HT1080 (cell line): Measurements from ENCODE around the gene TEX48. TPM values are rescaled to one million over a fixed set of nuclear protein-coding genes. Genes with fewer than 3 reads are reported as not detected.

Experiments
- DNase-seq: peaks from one replicate; pipeline ENCODE4 v3.0.0-alpha.2; 2015; ENCODE audit warnings: low read depth
- polyA plus RNA-seq, 2 experiments: library from polyadenylated mRNA; depleted of rRNA; stranded (reverse); fragments of >200 nt; gene quantifications; 2 replicates each; pipeline ENCODE4 v1.2.3, GENCODE V29; 2015
- total RNA-seq: library from RNA; depleted of rRNA; stranded (reverse); fragments of >200 nt; shearing (Covaris generic); gene quantifications from 2 replicates; pipeline ENCODE4 v1.2.3, GENCODE V29; 2014; rRNA removed

TEX48 gene, protein sequence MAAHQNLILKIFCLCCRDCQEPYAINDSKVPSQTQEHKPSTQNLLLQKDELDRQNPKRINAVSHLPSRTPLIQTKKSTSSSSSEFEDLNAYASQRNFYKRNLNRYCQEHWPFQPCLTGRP
- total RNA-seq = 0.96 TPM in 1 of 2 replicates, not detected in the other
- polyA plus RNA-seq (2015; cell fraction: cytosol; rRNA removed) = not detected in 2 replicates
- 0.43 TPM in 1 of 2 replicates, not detected in the other for polyA plus RNA-seq (2015; cell fraction: nucleus; rRNA removed)

DNA sequence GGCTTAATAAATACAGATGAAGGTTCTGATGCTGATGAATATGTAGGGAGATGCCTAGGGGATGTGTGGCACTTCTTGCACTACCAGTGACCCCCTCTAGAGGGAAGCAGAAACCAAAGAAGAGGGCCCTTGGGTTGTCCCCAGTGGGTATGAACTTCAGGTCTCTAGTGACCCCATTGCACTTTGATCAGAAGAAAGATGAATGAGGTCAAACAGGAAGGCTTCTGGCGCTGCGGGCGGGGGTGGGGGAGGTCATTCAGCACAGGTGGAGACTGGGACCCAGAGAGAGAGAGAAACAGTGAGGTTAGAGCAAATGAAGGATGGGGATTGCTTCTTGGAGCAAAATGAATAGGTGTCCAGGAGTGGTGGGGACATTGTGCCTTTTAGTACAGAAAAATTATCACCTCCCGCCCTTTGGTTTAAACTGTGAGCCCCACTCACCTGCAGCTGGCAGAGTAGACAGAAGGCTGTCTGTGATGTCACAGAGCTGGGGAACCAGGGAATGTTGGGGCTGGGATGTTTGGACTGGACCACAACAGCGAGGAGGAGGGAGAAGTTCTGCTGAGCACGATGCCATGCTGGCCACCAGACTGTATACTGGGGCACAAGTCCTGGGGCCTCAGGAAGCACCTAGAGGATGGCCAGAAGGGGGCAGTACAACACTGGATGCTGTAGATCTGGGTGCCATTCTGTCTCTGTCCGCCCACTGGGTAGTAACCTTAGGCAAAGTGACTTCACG lies at the start of gene TEX48:
Gene TEX48 (minus strand): TSS at position 599 of the 739 bp plus-strand sequence. CDS start 10,469 bp downstream, outside the sequence.
- peak; percentile 61 for DNase-seq

DNA sequence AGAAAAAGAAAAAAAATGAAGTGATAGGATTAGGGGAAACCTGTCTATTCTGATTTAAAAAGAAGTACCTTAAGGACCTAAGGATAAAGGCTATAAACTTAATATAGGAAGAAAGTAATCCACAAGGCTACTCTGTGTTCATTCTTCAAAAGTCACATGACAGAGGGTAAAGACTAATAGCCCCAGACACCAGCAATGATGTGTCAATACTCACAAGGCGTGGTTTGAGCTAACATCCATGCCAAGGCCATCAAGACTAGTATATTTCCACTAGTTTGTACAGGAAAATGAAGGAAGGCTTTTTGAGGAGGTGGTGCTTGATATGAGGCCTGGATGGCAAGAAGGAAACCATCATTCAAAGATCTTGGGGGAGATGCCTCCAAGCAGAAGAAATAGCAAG lies 49.7 kb upstream of the TEX48 start:
- DNase-seq = no peak

DNA sequence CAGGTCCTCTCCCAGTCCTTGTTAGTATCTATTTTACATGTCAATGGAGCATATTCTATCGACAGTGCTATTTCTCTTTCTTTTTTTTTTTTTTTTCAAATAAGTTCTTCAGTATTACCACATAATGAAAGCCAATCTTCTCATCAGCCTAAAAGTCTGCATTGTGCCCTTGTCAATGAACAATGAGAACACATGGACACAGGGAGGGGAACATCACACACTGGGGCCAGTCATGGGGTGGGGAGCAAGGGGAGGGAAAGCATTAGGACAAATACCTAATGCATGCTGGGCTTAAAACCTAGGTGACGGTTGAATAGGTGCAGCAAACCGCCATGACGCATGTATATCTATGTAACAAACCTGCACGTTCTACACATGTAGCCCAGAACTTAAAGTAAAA lies 47.7 kb upstream of the TEX48 start:
- DNase-seq = no peak

DNA sequence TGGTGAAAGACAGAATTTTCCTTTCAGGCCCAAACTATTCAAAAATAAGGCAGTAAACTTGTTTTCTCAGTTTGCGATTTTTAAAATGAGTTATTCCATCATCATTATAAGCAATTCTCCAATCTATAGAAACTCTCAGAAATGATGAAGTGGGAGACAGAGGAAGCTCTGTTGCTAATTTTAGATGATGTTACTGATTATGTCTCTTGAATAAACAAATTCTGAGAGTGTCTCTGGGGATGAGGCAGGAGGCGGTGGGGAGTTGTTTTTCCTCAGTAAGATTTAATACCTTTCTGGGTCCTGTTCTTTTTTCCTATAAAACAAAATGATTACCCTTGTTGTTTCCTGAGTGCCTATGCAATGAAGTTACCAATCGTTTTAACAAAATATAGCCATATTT lies 43.9 kb upstream of the TEX48 start:
- DNase-seq = no peak

DNA sequence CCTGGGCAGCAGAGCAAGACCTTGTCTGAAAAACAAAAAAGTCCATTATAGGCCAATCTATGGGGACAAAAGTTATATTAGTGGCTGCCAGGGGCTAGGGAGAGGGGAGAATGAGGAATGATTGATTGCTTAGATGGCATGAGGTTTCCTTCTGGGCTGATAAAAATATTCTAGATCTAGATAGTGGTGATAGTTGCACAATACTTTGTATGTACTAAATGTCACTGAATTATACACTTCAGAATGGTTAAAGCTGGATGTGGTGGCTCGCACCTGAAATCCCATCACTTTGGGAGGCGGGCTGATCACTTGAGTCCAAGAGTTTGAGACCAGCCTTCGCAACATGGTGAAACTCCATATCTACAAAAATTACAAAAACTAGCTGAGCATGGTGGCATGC lies 42.8 kb upstream of the TEX48 start:
- no peak for DNase-seq

DNA sequence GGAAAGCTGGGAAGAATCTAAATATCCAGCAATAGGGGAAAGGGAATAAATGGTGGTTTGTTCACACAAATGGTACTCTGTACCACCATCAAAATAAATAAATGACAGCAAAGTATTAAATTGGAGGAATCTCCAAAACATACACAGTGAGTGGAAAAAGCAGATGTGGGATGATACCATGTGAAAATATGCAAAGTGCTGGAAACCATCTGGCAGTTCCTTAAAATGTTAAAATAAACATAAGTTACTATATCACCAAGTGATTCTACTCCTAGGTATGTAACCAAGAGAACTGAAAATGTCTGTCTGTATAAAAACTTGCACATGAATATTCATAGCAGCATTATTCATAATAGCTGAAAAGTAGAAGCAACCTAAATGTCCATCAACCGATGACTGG lies 41.9 kb upstream of the TEX48 start:
- no peak for DNase-seq

DNA sequence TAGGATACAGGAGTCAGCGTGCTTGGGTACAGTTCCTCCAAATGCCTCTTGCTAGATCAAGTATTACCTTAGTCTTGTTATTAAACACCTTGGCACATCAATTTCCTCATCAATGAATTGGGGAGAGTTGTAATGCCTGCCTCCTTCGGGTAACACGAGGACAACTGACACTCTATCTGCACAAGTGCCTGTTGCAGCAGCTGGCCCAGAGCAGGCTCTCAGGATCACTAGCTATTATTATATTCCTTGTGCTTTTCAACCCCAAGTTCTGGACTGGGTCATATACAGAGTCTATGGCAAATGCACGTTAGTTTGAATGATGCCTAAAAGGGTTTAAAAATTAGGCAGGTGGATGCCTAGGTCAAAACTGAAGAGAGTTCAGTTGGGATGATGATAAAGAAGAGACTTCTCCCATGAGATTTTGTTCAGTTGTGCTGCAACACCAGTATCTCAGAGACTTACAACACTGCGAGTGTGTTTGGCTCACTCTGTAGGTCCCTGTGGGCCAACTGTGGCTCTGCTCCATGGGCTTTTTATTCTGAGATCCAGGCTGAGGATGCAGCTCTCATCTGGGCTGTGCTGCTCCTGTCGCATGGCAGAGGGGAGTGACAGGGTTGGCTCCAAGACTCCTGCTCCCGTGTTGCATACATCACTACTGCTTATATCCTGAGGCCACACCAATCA lies 41.1 kb upstream of the TEX48 start:
- no peak for DNase-seq

DNA sequence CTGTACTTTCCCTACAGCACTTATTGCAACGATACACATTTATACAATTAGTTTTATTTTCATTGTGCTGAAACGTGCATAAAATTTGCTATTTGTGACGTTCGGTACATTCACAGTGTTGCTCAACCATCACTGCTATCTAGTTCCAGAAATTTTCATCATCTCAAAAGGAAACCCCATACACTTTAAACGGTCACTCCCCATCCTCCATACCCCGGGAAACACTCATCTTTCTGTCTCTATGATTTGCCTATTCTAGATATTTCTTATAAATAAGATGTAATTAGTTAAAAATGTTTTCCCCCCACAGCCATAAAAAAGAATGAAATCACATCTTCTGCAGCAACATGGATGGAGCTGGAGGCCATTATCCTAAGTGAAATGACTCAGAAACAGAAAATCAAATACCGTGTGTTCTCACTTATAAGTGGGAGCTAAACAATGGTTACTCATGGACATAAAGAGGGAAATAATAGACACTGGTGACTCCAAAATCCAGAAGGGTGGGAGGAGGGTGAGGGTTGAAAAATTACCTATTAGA lies 40.2 kb upstream of the TEX48 start:
- no peak for DNase-seq

DNA sequence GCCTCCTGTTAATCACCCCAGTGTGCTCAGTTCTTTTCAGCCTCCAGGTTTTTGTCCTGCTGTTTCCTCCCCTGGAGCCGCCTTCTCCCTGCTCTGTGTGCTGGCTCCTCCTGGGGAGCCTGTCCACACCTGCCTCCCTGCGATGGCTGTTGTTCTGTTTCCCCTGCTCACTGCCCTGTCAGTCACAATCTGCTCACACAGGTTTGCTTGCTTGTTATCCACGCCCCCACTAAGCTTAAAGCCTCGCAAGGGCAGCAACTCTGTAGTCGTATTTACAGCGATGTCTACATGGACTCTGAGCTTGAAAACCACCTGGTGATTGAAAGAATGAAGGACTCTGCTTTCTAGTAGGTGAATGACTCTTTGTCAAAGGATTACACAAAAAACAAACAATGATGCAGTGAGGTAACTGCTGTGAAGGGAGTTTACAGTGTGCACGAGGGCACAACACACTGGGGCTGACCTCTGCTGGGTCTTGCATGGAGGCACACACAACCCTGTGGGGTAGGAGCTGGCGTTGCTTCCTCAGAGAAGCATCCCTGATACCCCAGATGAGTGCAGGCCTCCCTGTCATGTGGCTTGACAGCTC lies 39.6 kb upstream of the TEX48 start:
- DNase-seq = no peak

DNA sequence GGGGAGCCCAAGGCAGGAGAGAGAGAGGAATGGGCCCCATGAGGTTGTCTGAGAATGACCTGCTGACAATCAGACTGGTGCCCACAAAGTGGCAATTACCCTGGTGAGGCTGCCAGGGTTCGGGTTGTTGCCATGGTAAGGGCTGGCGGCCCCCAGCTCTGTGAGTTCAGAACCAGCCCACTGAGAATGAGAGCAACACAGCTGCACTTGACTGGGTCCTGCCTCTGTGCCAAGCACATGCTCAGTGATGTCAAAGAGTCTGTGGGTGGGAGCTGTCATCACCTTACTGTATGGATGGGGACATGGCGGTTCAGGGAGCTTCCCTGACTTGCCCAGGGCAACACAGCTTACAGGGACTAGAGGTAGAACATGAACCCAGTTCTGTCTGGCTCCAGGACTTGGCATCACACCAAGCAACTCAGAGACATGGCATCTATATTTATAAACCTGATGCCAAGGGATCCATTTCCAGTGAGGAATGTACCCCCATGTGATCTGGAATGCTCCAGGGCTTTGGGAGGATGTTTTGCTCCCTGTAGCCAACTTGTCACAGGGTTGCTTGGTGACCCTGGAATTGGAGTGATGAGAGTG lies 38.2 kb upstream of the TEX48 start:
- peak; percentile 28 for DNase-seq

DNA sequence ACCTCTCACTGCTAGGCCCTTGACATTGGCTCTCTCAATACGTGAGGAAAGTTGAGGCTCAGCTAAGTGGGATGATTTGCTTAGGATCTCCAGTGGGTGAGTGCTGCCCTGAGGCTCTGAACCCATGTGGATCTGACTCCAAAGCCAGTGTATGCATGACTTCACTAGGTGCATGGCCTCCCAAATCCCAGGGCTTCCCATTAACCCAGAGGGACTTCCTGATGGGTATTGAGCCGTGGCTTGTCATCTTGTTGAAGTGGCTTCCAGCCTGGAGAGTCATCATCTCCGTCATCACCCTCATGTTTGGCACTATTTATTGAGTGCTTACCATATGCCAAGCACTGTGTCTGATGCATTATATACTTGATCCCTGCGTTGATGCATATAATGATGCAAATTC lies 37.3 kb upstream of the TEX48 start:
- no peak for DNase-seq

DNA sequence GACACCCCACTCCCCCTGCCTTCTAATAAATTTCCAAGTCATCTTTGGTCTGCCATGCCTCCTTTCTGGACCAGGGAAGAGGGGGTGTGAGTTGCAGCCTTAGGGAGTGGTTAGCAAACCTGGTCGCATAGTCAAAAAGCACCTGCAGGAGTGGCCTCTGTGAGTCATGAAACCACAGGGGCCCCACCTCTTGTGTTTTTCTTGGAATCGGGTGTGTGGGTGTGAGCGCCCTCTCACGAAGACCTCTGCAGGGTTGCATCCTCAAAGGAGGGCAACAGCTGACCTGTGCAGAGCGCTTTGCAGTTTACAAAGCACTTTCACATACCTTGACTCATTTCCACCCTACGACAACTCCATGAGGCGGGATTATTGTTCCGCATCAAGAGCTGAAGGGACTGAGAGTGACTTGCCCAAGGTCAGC lies 36.8 kb upstream of the TEX48 start:
- DNase-seq = peak; percentile 93

DNA sequence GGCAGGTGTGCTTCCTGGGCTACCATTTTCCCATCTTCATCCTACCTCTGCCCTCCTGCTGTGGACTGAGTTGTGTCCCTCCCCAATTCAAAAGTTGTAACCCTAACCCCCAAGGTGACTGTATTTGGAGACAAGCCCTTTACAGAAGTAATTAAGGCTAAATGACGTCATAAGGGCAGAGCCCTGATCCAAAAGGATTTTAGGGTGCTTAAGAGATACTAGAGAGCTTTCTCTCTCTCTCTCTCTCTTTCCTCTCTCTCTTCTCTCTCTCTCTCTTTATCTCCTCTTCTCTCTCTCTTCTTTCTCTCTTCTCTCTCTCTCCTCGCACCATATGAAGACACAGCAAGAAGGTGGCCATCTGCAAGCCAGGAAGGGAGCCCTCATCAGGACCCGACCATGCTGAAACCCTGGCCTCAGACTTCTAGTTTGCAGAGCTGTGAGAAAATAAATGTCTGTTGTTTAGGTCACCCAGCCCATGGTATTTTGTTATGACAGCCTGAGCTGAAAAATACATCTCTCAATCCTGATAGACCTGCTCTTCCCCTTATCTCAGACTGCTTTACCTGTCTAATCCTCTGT lies 36.0 kb upstream of the TEX48 start:
- DNase-seq = no peak

DNA sequence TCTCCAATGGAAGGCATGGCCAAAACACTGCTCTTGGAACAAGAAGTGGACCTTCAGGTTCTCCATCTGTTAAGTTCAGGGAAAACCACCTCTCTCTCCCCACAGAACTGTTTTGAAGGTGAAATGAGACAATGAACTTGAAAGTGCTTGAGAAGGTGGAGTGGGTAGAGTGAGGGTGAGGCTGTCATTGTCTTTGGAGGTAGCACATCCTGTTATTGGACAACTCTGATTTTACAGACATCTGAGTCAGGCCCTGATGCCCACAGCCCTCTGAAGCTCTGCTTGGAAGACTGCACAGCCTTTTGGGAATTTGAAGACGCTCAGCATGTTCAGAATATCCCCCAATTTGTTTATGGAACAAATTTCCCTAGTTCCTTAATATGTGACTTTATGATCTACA lies 27.6 kb upstream of the TEX48 start:
- no peak for DNase-seq

DNA sequence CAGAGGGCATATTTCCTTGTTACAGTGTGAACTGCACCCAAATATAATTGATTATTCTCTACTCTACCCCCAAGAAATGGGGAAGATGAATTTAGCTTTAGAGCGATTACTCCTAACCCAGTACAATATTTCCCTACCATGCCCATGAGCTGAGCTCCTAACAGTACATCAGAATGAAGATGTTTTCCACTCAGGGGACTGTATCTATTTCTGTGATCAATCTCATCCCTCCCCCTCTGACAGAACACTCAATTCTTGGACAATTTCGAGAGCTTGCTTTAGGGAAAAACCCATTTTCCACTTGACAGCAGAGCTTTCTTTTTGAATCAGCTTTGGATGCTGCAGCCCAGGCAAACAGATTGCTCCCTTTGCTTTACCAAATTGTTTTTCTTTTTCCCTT lies 24.7 kb upstream of the TEX48 start:
- no peak for DNase-seq

DNA sequence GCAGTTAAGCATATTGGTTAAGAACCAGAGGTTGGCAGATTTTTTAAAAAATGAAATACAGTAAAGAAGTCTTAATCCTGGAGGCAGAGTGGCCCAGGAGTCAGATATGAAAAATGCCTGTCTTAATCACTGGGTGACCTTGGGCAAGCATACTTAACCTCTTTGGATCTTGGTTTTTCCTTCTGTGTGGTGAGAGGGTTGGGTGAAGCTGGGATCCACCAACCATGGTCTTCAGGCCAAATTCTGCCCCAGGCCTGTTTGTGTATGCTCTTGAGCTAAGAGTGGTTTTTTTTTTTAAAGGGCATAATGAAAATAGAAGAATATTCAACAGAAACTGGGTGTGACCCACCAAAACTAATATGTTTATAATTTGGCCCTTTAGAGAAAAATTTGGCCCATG lies 20.0 kb upstream of the TEX48 start:
- DNase-seq = no peak

DNA sequence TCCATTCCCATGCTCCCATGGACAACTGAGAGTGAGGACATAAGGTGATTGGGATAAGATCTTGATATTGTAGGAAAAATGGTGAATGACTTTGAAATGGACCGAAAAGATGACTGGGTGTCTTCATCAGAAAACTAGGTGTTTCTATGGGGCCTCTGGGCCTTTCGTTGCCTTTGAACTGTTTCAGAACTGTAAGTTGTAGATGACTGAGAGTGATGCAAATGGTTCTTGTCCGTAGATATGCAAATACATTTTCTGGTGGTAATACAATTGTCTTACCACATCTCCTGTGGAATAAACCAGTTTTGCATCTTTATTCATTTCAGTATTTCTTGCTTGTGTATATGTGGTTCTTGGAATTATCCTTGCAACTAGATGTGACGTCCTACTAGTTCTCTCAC lies 16.0 kb upstream of the TEX48 start:
- DNase-seq = no peak

DNA sequence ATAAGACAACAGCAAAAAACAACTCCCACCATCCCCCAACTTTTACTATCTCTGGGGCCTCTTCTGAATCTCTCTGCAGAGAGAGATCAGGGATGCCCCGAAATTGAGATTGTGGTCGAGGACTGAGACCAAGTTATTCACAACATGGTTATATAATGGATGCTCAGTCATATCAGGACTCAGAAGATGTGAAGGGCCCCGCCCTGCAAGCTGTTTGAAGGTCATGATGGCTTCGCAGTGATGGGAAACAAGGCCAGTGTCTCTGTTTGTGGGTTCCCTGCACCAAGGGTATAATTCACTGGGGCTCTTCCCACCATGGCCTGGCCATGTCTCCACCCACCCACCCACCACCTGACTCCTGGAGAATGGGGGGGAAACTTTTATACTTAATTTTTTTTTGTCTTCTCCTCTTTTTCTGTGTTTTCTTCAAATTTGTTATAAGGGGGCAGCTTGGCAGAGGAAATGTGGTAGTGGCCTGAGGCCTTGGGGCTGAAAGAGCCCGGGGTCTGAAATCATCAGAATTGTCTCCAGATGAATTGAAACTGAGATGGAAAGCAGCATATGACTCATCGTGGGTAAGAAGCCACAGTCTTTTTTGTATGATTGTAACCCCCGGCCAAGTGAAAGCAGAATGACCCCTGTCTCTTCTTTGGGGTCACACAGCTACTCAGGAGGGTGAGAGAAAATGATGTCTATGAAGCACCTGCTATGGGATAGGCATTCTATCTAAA lies 15.0 kb upstream of the TEX48 start:
- DNase-seq = peak; percentile 74

DNA sequence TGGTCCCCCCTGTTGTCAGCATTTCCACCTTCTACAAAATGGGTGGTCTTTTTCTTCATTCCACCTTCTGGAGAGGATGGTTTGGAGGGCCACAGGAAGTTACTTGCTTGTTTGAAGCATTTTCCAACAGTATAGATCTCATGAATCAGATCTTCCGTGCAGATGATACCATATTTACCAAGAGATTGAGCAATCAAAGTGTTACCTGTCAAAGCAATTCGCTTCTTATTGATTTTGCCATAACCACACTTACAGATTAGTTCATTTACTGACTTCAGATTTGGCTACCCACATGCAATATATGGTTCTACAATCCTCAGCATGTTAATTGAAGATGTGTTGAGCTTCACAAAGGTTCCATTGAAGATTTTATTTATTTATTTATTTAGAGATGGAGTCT lies 14.0 kb upstream of the TEX48 start:
- DNase-seq = no peak

DNA sequence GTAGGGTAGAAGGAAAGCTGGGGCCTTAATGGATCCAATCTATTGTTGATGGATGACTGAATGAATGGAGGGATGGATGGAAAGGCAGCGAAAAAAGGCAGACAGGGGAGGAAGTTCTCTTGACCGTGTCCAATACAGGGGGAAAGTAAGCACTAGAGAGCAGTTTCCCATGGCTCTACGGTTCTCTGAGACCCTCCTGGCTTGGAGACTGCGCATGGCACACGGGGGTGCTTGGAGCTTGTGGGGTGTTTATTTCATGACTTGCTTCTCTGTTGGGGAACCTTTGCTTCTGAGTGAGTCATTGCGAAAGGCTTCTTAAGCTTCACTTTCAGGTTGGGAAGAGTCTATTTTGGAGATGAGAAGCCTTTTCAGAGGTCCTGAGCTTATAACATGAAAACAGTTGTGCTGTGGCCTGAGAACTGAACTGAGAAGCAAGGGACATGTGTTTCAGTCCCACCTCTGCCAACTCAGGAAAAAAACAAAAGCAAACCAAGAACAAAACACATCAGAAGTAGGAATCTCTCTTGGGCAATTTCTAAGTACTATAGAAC lies 12.8 kb upstream of the TEX48 start:
- DNase-seq = no peak
